ENCODE data around the gene PRKCQ. TPM values are rescaled to one million over a fixed set of nuclear protein-coding genes. Genes with fewer than 3 reads are reported as not detected.

PRKCQ gene
- total RNA-seq, 1 donor from 2014 or later = 0.60 TPM

GRCh38 chr10:6525599-6526165, 54.4 kb downstream of the PRKCQ start:
- no peak for DNase-seq (ENCODE audit: low read depth in 2 of 2)

GRCh38 chr10:6522230-6522629, 57.8 kb downstream of the PRKCQ start:
- no peak for DNase-seq (ENCODE audit: low read depth in 2 of 2)

GRCh38 chr10:6520138-6520537, 59.9 kb downstream of the PRKCQ start:
- no peak for DNase-seq (ENCODE audit: low read depth in 2 of 2)

GRCh38 chr10:6518791-6519429, 61.2 kb downstream of the PRKCQ start:
- no peak for DNase-seq (ENCODE audit: low read depth in 2 of 2)

- DNase-seq (ENCODE audit: low read depth in 2 of 2) = no peak
These were observed 63.2 kb downstream of the PRKCQ start for GRCh38 chr10:6516929-6517284.

- no peak for DNase-seq (ENCODE audit: low read depth in 2 of 2)
These were observed 63.7 kb downstream of the PRKCQ start for GRCh38 chr10:6516281-6516928.

- DNase-seq (ENCODE audit: low read depth in 2 of 2) = no peak
These were observed 65.0 kb downstream of the PRKCQ start for GRCh38 chr10:6514844-6515780.

GRCh38 chr10:6514180-6514579, 65.9 kb downstream of the PRKCQ start:
- DNase-seq (ENCODE audit: low read depth in 2 of 2) = no peak

GRCh38 chr10:6513476-6513875, 66.6 kb downstream of the PRKCQ start:
- no peak for DNase-seq (ENCODE audit: low read depth in 2 of 2)

- no peak for DNase-seq (ENCODE audit: low read depth in 2 of 2)
These were observed 67.9 kb downstream of the PRKCQ start for GRCh38 chr10:6512182-6512581.

- no peak for DNase-seq (ENCODE audit: low read depth in 2 of 2)
These were observed 68.7 kb downstream of the PRKCQ start for GRCh38 chr10:6511347-6511746.

GRCh38 chr10:6507311-6507710, 72.8 kb downstream of the PRKCQ start:
- no peak for DNase-seq (ENCODE audit: low read depth in 2 of 2)

- DNase-seq (ENCODE audit: low read depth in 2 of 2) = no peak
These were observed 74.8 kb downstream of the PRKCQ start for GRCh38 chr10:6505300-6505699.

- DNase-seq (ENCODE audit: low read depth in 2 of 2) = no peak
These were observed 75.8 kb downstream of the PRKCQ start for GRCh38 chr10:6504296-6504695.

- no peak for DNase-seq (ENCODE audit: low read depth in 2 of 2)
These were observed 76.9 kb downstream of the PRKCQ start for GRCh38 chr10:6503171-6503570.

GRCh38 chr10:6501931-6502330, 78.1 kb downstream of the PRKCQ start:
- no peak for DNase-seq (ENCODE audit: low read depth in 2 of 2)

- no peak for DNase-seq (ENCODE audit: low read depth in 2 of 2)
These were observed 80.1 kb downstream of the PRKCQ start for GRCh38 chr10:6499974-6500373.

- DNase-seq (ENCODE audit: low read depth in 2 of 2) = no peak
These were observed 81.3 kb downstream of the PRKCQ start for GRCh38 chr10:6498771-6499170.

- no peak for DNase-seq (ENCODE audit: low read depth in 2 of 2)
These were observed 82.5 kb downstream of the PRKCQ start for GRCh38 chr10:6497620-6498019.

GRCh38 chr10:6494936-6495592, 85.0 kb downstream of the PRKCQ start:
- no peak for DNase-seq (ENCODE audit: low read depth in 2 of 2)

- no peak for DNase-seq (ENCODE audit: low read depth in 2 of 2)
These were observed 85.6 kb downstream of the PRKCQ start for GRCh38 chr10:6494442-6494819.
